ENCODE results near the gene VWA8.
A peak's percentile ranks its signal among the peaks of the same experiment; 100 is the strongest.
"Not testable (repeated sequence)": the region's sequence is repeated elsewhere in the genome, so short reads cannot be mapped to it uniquely, and the experiment has no call there.

Gene VWA8

DNA sequence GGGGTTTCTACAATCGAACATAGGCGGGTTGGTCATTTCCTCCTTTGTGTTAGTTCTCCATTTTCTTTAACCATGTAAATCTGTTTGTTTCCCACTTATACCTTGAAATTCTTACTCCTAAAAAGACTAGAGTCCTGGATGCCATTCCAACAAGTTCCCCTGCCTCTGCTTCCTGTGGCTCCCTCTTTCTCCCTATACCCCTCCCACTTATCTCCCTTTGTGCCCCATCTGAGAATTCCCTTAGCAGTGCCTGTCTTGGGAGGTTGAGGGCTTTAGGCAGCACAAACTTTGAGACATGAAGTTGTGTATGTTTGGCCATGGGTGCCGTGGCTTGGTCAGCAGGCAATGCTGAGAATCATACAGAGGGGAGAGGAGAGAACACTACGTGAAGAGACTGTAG, 327.1 kb downstream of the VWA8 start:
- DNase-seq (ENCODE audit: low read depth, low spot score): no peak

DNA sequence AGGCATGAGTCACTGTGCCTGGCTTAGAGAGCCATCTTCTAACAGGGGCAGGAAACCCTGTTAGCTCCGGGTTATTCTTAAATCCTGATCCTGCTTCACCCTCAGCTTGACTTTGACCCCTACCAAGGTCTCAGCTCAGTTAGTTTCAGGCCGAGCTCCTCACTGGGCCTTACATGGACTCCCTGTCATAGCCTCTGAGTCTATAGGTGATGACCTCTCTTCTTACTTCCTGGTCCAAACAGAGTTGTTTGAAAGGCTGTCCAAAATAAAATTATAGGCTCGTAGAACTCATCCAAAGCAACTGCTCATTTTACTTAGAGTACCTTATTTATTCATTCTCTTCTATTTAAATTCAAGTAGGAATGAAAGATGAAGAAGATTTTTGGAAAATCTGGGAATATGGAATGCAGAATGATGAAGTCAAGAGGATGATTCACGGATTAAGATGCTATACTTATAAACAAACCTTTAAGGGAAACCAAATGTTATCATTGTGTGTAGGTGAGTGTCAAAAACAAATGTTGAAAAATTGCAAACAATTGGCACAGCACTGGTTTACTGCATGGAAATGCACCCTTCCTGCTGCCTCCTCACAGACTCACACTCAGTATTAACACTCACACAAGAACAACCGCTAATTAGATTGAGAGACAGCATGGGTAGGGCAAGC, 329.5 kb downstream of the VWA8 start:
- no peak overlapping the region for H3K27ac ChIP-seq
- no peak for DNase-seq (ENCODE audit: low read depth, low spot score)

More for the DNA sequence above, 327.1 kb downstream of the VWA8 start:
- H3K27ac ChIP-seq: no peak overlapping the region

DNA sequence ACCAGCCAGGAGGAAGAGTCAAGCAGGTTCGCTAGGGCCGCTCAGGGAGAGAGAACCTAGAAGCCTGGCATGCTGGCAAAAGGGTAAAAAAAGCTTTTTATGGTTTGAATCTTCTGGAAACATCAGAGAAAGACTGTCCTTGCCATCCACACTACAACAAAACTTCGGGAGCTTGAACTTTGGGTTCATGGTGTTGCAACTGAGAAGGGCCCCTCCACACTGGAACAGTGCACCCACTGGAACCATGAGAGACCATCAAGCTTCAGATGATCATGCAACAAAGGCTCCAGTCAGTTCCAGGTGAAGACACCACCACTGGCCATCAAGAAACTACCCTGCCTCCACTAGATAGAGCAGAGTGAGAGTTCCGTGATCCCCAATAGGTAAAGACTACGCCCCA, 333.5 kb downstream of the VWA8 start:
- H3K27ac ChIP-seq: no peak overlapping the region

DNA sequence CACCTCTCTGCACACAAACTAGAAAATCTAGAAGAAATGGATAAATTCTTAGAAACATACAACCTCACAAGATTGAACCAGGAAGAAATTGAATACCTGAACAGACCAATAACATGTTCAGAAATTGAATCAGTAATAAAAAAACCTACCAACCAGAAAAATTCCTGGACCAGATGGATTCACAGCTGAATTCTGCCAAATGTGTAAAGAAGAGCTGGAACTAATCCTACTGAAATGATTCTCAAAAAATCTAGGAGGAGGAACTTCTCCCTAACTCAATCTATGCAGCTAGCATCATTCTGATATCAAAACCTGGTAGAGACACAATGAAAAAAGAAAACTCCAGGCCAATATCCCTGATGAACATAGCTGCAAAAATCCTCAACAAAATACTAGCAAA, 336.9 kb downstream of the VWA8 start:
- H3K27ac ChIP-seq: no peak overlapping the region
- no peak for DNase-seq (ENCODE audit: low read depth, low spot score)

More for the DNA sequence above, 333.5 kb downstream of the VWA8 start:
- no peak for DNase-seq (ENCODE audit: low read depth, low spot score)

DNA sequence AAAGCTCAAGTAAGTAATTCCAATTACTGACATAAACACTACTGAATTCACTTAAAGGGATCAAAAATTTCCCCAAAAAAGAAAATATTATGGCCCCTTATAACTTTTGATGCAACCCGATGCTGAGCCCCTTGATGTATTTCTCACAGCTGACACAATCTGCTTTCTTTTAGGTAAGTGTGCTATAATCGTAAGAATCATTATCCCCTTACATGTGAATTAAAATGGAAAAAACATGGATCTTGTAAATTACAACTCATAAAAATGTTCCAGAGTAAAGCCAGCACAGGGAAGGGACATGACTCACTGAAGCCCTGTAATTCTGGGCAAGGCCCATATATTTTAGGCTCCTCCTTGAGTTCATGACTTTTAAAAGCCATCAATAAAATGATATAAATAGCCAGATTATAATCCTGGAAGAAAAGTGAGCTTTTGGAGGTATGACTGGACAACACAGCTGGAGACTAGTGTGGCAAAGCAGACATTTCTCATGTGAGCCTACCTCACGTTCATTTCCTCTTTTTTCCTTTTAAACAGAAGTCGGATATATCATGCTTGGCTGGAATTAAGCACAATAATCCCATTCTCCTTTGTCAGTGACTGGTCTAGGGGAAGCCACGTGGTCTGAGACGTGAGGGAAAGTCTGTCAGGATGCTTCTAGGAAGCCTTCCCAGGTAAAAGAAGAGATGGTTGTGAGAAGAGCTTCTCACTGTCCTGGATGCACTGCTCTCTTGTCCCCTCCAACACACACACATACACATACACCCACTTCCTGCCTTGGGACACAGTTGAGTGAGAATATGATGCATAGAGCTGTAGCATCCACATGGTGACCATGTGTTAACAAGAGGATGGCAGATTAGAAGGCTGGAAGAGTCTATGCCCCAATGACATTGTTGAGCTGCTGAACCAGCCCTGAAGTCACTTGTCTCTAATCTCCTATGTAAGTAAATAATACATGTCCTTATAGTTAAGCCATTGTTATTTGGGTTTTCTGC, 338.2 kb downstream of the VWA8 start:
- H3K27ac ChIP-seq: no peak overlapping the region
- no peak for DNase-seq (ENCODE audit: low read depth, low spot score)

DNA sequence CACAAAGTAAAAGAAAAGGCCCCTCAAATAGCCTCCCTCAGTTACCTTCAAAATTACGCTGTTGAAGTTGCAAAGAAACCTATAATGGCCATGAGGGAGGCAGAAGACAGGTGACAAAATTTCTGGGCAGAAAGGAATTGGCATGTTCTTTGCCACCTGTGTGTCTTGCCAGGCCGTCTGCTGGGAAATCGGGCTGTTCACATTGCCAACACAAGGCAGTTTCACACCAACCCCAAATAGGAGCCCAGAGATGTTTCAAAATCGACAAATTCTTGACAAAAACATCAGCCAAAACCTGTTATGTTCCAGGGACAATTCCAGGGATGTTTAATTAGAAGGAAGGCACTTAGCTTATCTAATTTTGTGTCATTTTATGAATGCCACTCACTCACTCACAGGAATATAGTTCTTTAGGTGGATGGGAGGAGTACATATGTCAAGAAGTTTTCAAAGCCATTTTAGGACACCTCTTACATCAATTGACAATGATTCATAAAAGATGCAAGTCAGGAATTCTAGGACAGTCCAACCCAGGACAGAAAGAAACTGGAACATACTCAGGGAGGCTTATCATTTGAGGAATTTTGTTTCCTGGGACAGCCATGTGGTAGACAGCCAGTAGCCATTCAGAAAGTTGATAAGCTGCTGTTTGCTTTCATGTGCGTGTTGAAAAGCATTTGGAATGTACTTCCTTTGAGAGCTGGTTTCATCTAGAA, 339.0 kb downstream of the VWA8 start:
- no peak overlapping the region for H3K27ac ChIP-seq
- DNase-seq (ENCODE audit: low read depth, low spot score): no peak

DNA sequence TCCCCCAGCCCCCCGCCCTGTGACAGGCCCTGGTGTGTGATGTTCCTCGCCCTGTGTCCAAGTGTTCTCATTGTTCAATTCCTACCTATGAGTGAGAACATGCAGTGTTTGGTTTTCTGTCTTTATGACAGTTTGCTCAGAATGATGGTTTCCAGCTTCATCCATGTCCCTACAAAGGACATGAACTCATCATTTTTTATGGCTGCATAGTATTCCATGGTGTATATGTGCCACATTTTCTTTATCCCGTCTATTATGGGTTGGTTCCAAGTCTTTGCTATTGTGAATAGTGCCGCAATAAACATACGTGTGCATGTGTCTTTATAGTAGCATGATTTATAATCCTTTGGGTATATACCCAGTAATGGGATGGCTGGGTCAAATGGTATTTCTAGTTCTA, 343.3 kb downstream of the VWA8 start:
- not testable (repeated sequence) for DNase-seq (ENCODE audit: low read depth, low spot score); H3K27ac ChIP-seq

DNA sequence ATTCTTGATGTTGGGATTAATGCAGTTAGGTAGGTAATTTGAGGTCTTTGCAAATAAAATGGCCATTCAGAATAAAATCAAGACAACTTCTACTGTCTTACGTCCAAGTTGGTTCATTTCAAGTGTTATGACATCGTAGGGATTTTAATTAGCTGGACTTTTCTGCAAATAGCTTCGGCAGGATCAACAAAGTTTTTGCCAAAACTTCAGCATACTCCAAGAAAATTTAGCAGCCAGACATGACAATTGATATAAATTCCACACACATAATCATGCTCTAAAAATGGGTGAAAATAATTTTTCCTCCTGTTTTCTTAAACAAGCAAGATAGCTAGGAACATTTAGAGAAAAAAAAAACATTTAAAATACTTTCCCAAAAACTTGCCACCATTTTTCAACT, 344.8 kb downstream of the VWA8 start:
- no peak for DNase-seq (ENCODE audit: low read depth, low spot score)

DNA sequence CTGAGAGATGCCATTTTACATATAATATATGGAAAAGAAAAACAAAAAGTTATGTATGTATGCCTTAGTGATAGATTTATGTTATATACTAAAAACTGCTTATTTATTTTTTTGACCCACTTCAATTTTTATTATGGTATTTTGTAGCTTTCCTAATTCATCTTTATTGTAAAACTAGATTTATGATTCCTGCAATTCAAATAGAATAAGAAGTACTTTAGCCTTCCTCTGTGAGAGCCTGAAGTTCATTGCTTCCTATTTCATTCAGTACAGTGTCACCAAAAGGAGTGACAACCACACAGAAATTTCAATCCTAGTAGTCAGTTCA, 345.4 kb downstream of the VWA8 start:
- DNase-seq (ENCODE audit: low read depth, low spot score): no peak
- H3K27ac ChIP-seq: no peak overlapping the region

More for the DNA sequence above, 344.8 kb downstream of the VWA8 start:
- no peak overlapping the region for H3K27ac ChIP-seq

DNA sequence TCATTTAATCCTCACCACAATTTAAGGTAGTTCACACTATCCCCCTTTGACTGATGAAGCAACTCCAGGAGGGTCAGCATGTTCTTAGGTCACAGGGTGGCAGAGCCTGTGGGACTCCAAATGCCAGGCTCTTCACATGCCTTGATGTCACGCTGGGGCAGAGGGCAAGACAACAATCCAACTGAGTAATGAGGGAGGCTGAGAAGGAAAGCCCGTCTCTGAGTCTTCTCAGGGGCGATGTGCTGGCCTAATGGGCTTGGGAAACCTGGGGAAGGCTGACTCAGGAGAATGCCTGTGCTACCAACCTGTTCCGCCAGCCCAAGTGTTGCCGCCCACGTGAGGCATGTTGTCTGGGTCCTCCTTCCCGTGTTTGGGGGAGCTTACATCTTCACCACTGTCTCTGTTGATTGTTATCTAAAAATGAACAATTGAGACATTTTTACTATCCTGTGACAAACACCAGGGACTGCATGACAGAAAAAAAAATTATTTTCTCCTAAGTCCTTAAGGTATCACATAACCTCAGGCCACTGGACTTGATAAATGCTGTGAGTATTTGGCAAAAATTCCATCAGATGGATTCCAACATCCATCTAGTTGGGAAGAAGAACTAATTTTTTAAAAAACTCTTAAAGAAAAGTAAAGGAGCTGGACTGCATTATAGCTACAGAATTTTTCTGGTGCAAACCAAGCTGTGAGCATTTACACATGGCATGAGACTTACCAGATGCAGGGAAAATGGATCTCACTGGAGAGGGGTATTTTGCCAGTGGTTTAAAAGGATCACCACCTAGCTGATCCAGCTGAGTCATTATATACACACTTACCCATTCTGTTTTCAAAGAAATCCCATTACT, 346.0 kb downstream of the VWA8 start:
- H3K27ac ChIP-seq: no peak overlapping the region
- no peak for DNase-seq (ENCODE audit: low read depth, low spot score)

DNA sequence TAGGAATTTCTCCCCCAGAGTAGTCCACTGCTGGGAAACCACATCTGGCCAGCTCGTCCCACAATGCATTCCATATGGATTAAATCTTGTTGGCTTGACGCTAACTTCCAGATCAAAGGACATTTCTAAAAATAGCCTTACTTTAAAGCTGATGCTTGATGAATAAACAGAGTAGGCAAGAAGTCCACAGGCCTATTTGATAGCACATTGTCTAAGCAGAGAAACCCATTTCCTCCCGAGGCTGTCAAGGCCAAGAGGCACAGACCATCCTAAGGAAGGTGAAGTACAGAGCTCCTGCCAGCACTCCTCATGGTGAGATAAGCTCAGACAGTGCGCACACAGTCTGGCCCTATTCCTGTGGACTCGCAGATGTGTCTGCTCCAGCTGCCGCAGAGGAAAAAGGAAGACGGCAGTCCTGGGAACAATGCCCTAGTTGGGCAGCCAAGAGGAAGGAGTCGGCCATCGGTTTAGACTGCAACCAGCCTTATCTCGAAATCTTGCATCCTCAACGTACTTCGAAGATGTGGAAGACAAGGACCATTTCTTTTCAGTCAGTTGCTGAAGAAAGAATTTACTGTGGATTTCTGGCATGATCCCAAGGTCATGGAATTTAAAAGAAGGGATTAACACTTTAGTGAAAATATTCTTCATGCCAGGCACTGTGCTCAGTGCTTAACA, 346.8 kb downstream of the VWA8 start:
- no peak for DNase-seq (ENCODE audit: low read depth, low spot score)
- peak overlapping the region; percentile 24 for H3K27ac ChIP-seq

DNA sequence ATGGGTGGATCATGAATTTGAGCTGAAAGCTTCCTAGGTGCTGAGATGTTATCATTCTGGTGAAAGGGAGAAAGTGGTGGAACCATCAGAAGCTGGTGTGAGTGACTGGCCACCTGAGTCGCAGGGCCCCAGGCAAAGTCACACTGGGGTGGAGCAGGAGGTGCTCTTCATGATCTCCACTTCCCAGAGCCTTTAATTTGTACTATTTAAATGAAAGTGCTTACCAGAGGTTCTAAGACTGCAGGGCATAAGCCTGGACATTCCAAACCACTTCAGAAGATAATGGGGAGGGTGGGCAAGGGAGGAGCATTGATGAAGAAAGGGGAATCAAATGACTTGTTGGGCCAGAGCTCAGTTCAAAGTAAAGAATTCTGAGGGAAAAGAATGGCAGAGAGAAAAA, 347.4 kb downstream of the VWA8 start:
- H3K27ac ChIP-seq: peak overlapping the region; percentile 24
- no peak for DNase-seq (ENCODE audit: low read depth, low spot score)

DNA sequence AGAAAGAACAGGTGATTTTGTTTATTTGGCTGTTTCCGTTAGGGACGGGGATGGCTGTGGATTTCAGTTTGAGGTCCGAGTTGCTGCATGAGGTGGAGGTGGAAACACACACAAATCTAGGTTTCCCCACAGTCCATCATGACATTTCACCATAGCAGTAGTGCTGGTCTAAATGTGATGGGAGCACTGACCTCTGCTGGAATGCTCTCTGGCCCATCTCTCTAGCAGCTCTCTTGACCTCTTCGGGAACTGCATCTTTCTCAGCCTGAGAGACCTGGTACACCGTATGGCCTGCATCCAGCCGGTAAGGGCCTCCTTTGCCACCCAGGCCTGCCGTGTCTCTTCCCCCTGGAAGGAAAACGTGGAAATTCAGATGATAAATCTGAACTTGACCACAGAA, 349.5 kb downstream of the VWA8 start:
- H3K27ac ChIP-seq: peak overlapping the region; percentile 75
- DNase-seq (ENCODE audit: low read depth, low spot score): no peak

DNA sequence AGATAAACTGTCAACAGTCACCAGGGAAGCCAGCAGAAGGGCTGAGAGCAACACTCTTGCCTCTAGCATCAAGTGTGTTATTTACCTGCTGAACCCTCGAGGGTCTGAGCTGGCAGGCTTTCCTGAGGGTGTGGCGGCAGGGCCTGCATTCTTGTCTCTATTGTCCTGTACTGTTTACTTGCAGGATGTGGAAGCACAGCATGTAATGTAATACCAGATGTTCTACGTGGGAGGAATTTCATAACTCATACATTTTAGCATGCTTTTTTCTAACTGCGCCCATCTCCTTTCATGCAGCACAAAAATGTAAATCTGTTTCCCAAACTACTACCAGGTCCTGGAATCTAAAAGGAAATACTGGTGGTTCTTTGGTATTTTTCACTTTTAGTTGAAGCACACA, 350.5 kb downstream of the VWA8 start:
- peak overlapping the region; percentile 75 for H3K27ac ChIP-seq
- DNase-seq (ENCODE audit: low read depth, low spot score): peak; percentile 94

DNA sequence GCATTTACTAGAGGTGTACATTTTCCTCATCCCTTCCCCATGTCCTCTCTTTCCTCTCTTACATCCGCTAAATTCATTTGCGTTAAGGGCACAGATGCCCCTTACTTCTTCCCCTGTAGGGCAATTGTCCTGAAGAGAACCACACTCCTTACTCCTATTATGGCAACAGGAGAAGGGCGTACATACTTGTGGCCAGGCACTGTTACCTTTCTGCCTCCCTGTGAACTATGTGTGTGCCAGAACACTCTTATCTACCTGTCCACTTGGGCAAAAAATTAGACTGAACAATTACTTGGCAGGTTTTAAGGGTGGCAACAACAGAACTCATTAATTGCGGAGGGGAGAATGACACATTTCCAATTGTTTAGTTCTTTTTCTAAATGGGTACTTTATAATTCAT, 351.1 kb downstream of the VWA8 start:
- DNase-seq (ENCODE audit: low read depth, low spot score): no peak
- H3K27ac ChIP-seq: peak overlapping the region; percentile 75

DNA sequence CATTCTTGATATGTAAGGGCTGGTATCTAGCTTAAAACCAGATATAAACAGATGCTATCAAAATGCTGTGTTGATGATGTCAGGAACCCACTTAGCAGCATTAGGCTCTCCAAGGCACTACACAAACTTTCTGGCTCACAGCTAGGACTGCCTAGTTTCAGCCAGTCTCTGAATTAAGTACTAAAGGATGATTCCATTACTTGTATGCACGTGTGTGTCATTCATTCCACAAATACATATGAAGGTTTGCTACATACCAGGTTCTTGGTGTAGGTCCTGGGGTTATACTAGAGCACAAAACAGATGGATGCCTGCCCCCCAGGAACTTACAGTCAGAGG, 352.1 kb downstream of the VWA8 start:
- H3K27ac ChIP-seq: no peak overlapping the region
- no peak for DNase-seq (ENCODE audit: low read depth, low spot score)

DNA sequence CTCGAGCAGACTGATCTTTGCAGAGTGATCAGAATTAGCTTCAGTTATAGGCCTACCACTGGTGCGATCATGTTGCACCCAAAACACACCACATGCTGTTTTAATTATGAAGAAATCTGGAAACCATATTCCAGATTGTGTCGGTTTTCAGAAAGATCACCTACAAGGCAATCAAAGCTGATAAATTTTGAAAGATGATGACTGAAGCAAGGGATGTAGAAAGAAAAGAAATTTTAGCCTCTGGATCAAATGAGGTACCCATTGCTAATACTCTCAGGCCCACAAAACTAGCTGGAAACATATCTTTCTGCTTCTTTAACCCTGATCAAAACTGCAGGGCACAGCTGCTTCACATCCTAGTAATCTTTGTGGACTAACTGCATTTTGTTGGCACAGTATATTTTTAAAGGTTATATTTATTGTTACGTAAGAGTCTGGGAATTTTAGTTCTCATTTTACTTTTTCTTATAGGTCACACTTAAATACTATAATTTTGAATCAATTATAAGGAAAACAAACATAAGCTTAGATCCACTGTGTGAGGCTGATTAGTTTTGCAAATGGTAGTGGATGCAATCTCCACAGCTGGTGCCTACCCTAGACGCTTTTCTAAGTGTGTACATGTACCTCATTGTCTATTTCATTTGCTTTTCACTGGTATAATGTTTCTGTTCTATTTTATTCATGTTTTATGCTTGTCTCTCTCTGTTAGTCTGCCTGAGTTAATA, 352.6 kb downstream of the VWA8 start:
- DNase-seq (ENCODE audit: low read depth, low spot score): no peak
- H3K27ac ChIP-seq: no peak overlapping the region

DNA sequence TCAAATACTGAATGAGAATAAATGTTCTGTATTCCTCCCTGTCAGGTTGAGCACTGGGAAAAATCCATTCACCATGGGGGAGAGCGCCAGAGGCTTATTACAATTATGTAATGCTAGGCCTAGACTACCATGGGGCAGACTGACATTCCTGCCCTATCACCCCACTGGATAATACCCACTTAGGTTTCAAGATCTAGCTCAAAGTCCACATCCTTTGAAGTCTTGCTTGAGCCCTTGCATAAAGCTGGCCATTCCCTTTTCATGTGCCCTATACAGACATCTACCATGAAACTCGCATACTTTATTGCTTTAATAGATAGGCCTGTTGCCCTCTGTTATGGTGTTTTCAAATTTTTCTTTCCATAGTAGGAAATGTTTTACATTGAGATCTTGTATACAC, 354.3 kb downstream of the VWA8 start:
- no peak for DNase-seq (ENCODE audit: low read depth, low spot score)
- H3K27ac ChIP-seq: no peak overlapping the region

Data from epithelial cell of prostate (primary cell).